NT2/D1 (cell line): Measurements from ENCODE around the gene PTPRN.

Experiments used
- SUZ12 ChIP-seq: IDR thresholded peaks from 2 replicates; pipeline ENCODE4 v1.6.1; 2011; ENCODE audit not compliant: insufficient read length, insufficient read depth; ENCODE audit errors: extremely low read depth
- YY1 ChIP-seq: IDR thresholded peaks from 2 replicates; pipeline ENCODE4 v1.6.1; 2011; ENCODE audit not compliant: insufficient read length, insufficient read depth
- ZNF274 ChIP-seq: IDR thresholded peaks from 2 replicates; pipeline ENCODE4 v1.6.1; 2011; ENCODE audit warnings: mild to moderate bottlenecking, low read depth, low read length

- TF ChIP-seq SUZ12 (no peak), YY1 (no peak), ZNF274 (no peak)
Observed at GRCh38 chr2:219358170-219359075, 49.2 kb upstream of the PTPRN start.
